GM20000 (cell line): Measurements from ENCODE around the gene SERPIND1.

ENCODE experiments used
- DNase-seq: peaks from one replicate; pipeline ENCODE4 v3.0.0; 2012; ENCODE audit warnings: low spot score
- TF ChIP-seq, protein P1 (sequence below): IDR thresholded peaks from 2 replicates; pipeline ENCODE4 v1.5.1; 2012; ENCODE audit warnings: mild to moderate bottlenecking, control low read depth; ENCODE audit errors: extremely low read depth, missing control alignments

Gene SERPIND1

DNA sequence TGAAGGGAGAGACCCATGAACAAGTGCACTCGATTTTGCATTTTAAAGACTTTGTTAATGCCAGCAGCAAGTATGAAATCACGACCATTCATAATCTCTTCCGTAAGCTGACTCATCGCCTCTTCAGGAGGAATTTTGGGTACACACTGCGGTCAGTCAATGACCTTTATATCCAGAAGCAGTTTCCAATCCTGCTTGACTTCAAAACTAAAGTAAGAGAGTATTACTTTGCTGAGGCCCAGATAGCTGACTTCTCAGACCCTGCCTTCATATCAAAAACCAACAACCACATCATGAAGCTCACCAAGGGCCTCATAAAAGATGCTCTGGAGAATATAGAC lies 5.9 kb downstream of the SERPIND1 start:
- no peak for DNase-seq
- TF ChIP-seq, protein P1, sequence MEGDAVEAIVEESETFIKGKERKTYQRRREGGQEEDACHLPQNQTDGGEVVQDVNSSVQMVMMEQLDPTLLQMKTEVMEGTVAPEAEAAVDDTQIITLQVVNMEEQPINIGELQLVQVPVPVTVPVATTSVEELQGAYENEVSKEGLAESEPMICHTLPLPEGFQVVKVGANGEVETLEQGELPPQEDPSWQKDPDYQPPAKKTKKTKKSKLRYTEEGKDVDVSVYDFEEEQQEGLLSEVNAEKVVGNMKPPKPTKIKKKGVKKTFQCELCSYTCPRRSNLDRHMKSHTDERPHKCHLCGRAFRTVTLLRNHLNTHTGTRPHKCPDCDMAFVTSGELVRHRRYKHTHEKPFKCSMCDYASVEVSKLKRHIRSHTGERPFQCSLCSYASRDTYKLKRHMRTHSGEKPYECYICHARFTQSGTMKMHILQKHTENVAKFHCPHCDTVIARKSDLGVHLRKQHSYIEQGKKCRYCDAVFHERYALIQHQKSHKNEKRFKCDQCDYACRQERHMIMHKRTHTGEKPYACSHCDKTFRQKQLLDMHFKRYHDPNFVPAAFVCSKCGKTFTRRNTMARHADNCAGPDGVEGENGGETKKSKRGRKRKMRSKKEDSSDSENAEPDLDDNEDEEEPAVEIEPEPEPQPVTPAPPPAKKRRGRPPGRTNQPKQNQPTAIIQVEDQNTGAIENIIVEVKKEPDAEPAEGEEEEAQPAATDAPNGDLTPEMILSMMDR = no peak

DNA sequence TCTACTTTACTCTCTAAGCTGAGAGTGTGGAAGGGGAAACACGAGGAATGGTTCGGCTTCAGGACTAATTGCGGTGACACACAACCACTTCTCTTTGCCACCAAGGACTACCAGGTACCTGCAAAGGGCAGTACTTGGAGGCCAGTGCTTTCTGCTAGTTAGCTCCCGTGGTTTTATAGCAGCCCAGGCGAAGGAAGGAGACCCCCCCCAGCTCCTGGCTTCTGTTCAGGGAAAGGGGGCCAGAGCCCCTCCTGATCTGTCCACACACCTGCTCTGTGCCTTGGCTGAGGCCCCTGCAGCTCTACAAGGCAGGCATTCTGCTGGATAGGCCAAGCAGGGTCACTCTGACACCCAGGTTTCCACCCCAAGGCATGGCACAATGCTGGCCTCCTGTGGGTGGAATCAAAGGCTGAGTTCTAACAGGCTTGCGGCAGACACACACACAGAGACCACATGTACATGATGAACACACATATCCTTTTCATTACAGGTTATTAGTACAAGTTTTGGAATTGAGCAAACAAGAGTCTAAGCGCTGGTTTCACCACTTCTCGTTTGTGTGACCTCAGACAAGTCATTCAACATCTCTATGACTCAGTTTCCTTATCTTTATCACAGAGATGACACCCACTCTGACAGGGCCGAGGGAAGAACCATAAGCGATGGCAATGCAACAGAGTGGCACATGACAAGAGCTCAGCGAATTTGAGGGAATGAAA lies 7.5 kb downstream of the SERPIND1 start:
- no peak for DNase-seq
- TF ChIP-seq, protein P1 = no peak

DNA sequence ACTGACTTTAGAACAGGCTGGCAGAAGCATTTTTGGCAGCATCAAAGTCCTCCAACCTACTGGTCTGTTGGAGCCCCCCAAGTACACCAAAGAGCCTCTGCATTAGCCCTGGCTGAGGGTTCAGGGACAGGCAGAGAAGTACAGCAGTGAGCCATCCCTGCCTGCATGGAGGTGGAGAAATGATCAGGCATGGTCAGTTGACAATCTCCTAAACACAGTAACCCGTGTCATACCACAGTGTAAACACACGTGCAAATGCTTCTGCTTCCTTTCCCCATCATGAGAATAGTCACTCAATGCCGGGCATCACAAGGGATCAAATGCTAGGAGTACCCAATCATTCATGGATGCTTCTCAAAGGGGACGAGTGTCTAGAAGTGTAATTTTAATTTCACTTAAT lies 8.2 kb downstream of the SERPIND1 start:
- no peak for DNase-seq
- TF ChIP-seq, protein P1 = no peak

DNA sequence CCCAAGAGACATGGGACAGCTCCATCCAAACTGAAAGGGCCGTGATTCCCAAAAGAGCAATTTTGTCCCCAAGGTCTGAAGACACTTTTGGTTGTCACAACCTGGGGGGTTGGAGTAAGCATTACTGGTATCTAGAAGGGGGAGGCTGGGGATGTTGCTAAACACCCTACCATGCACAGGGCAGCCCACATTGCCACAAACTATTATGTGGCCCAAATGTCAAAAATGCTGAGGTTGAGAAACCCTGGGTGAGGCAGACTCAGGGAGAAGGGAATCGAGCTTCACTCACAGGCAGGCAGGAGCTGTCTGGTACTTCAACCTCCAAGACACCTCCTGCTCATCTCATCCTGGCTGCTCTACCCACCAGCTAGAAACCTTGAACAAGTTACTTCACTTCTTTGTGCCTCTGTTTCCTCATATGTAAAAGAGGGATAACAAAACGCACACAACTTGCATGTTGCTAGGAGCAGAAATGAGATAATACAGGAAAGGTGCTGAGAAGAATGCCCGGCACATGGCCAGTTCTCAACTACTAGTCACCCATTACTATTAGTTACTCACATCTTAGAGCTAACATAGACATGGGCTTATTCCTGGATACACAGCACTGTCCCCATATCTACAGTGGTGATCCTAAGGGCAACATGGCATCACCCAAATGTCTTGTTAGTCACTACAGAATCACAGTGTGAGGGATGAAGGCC lies 8.8 kb downstream of the SERPIND1 start:
- no peak for DNase-seq
- TF ChIP-seq, protein P1 = no peak

DNA sequence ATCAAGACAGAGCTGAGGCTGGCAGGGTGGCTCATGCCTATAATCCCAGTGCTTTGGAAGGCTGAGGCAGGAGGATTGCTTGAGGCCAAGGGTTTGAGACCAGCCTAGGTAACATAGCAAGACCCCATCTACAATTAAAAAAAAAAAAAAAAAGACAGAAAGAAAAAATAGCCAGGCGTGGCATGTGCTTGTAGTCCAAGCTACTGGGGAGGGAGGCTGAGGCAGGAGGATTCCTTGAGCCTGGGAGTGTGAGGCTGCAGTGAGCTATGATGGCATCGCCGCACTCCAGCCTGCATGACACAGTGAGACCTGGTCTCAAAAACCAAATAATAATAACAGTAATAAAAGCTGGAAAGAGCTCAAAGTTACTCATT lies 9.4 kb downstream of the SERPIND1 start:
- TF ChIP-seq, protein P1 = no peak
- DNase-seq = no peak

DNA sequence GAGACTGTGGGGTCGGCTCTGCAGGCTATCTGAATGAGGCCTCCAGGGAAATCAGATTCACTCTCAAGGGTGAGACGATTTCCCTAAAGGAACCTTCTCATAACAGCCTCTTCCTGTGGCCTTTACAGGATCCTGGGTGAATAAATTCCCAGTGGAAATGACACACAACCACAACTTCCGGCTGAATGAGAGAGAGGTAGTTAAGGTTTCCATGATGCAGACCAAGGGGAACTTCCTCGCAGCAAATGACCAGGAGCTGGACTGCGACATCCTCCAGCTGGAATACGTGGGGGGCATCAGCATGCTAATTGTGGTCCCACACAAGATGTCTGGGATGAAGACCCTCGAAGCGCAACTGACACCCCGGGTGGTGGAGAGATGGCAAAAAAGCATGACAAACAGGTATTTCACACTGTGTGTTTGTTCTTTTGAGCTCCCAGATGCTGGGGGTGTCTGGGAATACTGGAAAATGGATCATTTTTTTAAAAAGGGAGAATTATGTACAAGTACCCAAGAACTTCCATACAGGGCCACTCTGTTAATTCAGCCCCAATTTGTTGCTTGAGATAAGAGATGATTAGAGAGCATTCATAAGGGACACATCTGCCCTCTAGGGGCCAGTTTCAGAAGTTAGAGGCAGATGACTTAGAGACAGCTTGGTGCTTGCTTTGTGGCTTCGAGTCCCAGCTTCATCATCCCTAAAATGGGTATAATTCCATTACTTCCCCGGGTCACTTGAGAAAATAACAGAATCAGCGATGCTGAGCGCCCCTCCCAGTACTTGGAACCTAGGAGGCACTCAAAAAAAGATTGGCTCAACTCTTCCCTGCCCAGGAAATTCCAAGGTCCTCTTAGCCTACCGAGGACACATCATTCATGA lies 10.2 kb downstream of the SERPIND1 start:
- TF ChIP-seq, protein P1 = peak; percentile 78
- peak; percentile 78 for DNase-seq

DNA sequence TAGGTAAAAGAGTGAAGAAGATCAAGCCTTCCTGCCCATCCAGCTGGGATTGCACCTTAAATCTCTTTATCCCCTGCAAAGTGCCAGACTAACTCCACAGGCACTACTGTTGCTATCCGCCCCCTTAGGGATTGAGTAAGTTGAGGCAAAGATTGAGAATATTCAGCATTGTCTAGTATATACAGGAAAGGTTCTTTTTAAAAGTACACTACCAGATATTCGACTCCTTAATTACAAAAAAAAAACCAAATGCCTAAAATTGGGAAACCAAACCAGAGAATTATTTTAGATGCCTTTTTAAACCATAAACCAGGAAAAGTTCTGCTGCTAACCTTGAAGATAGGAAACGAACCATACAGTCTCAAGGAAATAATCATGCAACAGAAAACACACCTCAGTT lies 11.5 kb downstream of the SERPIND1 start:
- TF ChIP-seq, protein P1 = no peak
- no peak for DNase-seq
